IMR-90 (cell line): ENCODE measurements around the gene SEMA3G. TPM values are rescaled to one million over a fixed set of nuclear protein-coding genes. Genes with fewer than 3 reads are reported as not detected.

ENCODE experiments used
- ATAC-seq: fragments of 200-7000 bp; cut with Tn5 transposase; 2 replicates; pipeline ENCODE4 v1.9.1; 2020; ENCODE audit warnings: low read depth, mild to moderate bottlenecking, moderate library complexity
- BruUV-seq: library from RNA; stranded (reverse); fragments of 400-500 nt; replicated peaks from 2 replicates; lab custom pipeline; 2021; lab: Mats Ljungman, UMichigan
- CTCF ChIA-PET: fragments of 300-600 bp; formaldehyde crosslinking; extraction: SDS; loops from one replicate; lab custom pipeline; 2021; ENCODE audit warnings: antibody characterized with exemption; lab: Yijun Ruan, JAX
- POLR2A ChIA-PET: fragments of 300-600 bp; sonication (Branson Sonifier 250); formaldehyde crosslinking; loops from one replicate; lab custom pipeline; 2022; ENCODE audit warnings: antibody characterized with exemption; ENCODE audit not compliant: unreplicated experiment; lab: Charles Lee
- DNase-seq: peaks from one replicate; pipeline ENCODE4 v3.0.0; 2013
- H2AFZ ChIP-seq: replicated peaks from 2 replicates; pipeline ENCODE3; 2013; ENCODE audit warnings: low read length, mild to moderate bottlenecking; ENCODE audit not compliant: poor library complexity
- H2AK5ac ChIP-seq: 2 replicates; pipeline ENCODE4 v1.6.1; 2013; ENCODE audit warnings: low read depth, low read length, inconsistent platforms
- H2AK9ac ChIP-seq: replicated peaks from 2 replicates; pipeline ENCODE3; 2013; ENCODE audit warnings: mild to moderate bottlenecking, low read depth, low read length, moderate library complexity; ENCODE audit not compliant: poor library complexity
- H2BK120ac ChIP-seq: 2 replicates; pipeline ENCODE4 v1.6.1; 2013; ENCODE audit warnings: low read depth, low read length, inconsistent platforms
- H2BK15ac ChIP-seq: 3 replicates; pipeline ENCODE4 v1.6.1; 2013; ENCODE audit warnings: low read depth, low read length, inconsistent platforms
- H2BK20ac ChIP-seq: 2 replicates; pipeline ENCODE4 v1.6.1; 2013; ENCODE audit warnings: low read depth, mild to moderate bottlenecking, inconsistent platforms, low read length, moderate library complexity
- H2BK5ac ChIP-seq: 2 replicates; pipeline ENCODE4 v1.6.1; 2013; ENCODE audit warnings: mild to moderate bottlenecking, low read depth, low read length, inconsistent platforms; ENCODE audit not compliant: poor library complexity, severe bottlenecking
- H3K14ac ChIP-seq: replicated peaks from 2 replicates; pipeline ENCODE4 v1.6.1; 2013; ENCODE audit warnings: low read depth, low read length, inconsistent platforms
- H3K18ac ChIP-seq: 2 replicates; pipeline ENCODE4 v1.6.1; 2013; ENCODE audit warnings: low read depth, low read length, control low read depth
- H3K23ac ChIP-seq: 2 replicates; pipeline ENCODE4 v1.6.1; 2013; ENCODE audit warnings: low read depth, low read length, inconsistent platforms
- H3K27ac ChIP-seq: 2 replicates; pipeline ENCODE4 v1.5.1; 2013; ENCODE audit warnings: mild to moderate bottlenecking, control low read depth, low read length; ENCODE audit not compliant: insufficient read depth
- H3K27me3 ChIP-seq: 2 replicates; pipeline ENCODE4 v1.6.1; 2013; ENCODE audit warnings: low read length; ENCODE audit not compliant: control insufficient read depth, insufficient read depth
- H3K36me3 ChIP-seq: 2 replicates; pipeline ENCODE4 v1.6.1; 2013; ENCODE audit warnings: low read length, mixed read lengths; ENCODE audit not compliant: control insufficient read depth, insufficient read depth
- H3K4ac ChIP-seq: 2 replicates; pipeline ENCODE4 v1.6.1; 2013; ENCODE audit warnings: low read depth, low read length, inconsistent platforms
- H3K4me1 ChIP-seq: 2 replicates; pipeline ENCODE4 v1.6.1; 2013; ENCODE audit warnings: low read length, mixed read lengths; ENCODE audit not compliant: control insufficient read depth, insufficient read depth
- H3K4me2 ChIP-seq: 2 replicates; pipeline ENCODE4 v1.6.1; 2013; ENCODE audit warnings: low read depth, mild to moderate bottlenecking, control low read depth, low read length, moderate library complexity
- H3K4me3 ChIP-seq: 2 replicates; pipeline ENCODE4 v1.5.1; 2013; ENCODE audit warnings: low read depth, mild to moderate bottlenecking, control low read depth, low read length, moderate library complexity; ENCODE audit not compliant: insufficient read depth
- H3K56ac ChIP-seq: 2 replicates; pipeline ENCODE4 v1.6.1; 2013; ENCODE audit warnings: low read length, inconsistent platforms; ENCODE audit not compliant: insufficient read depth; ENCODE audit errors: extremely low read depth
- H3K79me1 ChIP-seq, 2 experiments: 2 replicates each; pipeline ENCODE4 v1.6.1; 2013; ENCODE audit warnings: low read length in 2 of 2, inconsistent platforms in 1 of 2, low read depth in 1 of 2
- H3K9ac ChIP-seq: 2 replicates; pipeline ENCODE4 v1.6.1; 2013; ENCODE audit warnings: low read depth, low read length, control low read depth
- H3K9me1 ChIP-seq: 2 replicates; pipeline ENCODE4 v1.6.1; 2013; ENCODE audit warnings: low read length, inconsistent platforms; ENCODE audit not compliant: insufficient read depth
- H3K9me3 ChIP-seq: 2 replicates; pipeline ENCODE4 v1.6.1; 2013; ENCODE audit warnings: low read length; ENCODE audit not compliant: control insufficient read depth, insufficient read depth
- H4K20me1 ChIP-seq: 2 replicates; pipeline ENCODE4 v1.6.1; 2013; ENCODE audit warnings: low read length, inconsistent platforms; ENCODE audit not compliant: insufficient read depth
- H4K5ac ChIP-seq: 2 replicates; pipeline ENCODE4 v1.6.1; 2013; ENCODE audit warnings: mild to moderate bottlenecking, low read depth, low read length, control low read depth
- H4K8ac ChIP-seq, 2 experiments: 2 replicates each; pipeline ENCODE4 v1.6.1; 2013; ENCODE audit warnings: low read depth in 2 of 2, low read length in 2 of 2, control low read depth in 1 of 2, inconsistent platforms in 1 of 2
- H4K91ac ChIP-seq: 2 replicates; pipeline ENCODE4 v1.6.1; 2013; ENCODE audit warnings: low read depth, low read length, inconsistent platforms; ENCODE audit not compliant: insufficient read depth
- FOS ChIP-seq: fragments of 150-350 bp; IDR thresholded peaks from 2 replicates; pipeline ENCODE4 v1.6.1; 2016; ENCODE audit warnings: low read depth, low read length
- WGBS, 2 experiments: methylation state at CpG; one replicate each; pipeline versions ENCODE4 v1.1.5 to v1.1.7; 2013; ENCODE audit warnings: missing lambda C conversion rate in 2 of 2; ENCODE audit not compliant: insufficient read length in 1 of 2; ENCODE audit errors: extremely low coverage in 2 of 2; 5-methylcytosine and 5-hydroxymethylcytosine counted together
- dilution Hi-C: fragments of 300-500 bp; cut with HindIII; formaldehyde crosslinking; loops from one replicate; pipeline ENCODE4 v1.14.3; 2018; ENCODE audit warnings: low sequenced_read_pairs; ENCODE audit not compliant: unreplicated experiment
- in situ Hi-C: fragments of 300-500 bp; cut with MboI; formaldehyde crosslinking; loops from 3 replicates; pipeline ENCODE4 v1.14.3; 2019; ENCODE audit warnings: low sequenced_read_pairs, inconsistent platforms, mixed read lengths
- intact Hi-C: fragments of 100-400 bp; cut with micrococcal nuclease; formaldehyde crosslinking; loops from 2 replicates; pipeline ENCODE4 v1.10.0; 2022
- polyA plus RNA-seq, 3 experiments: library from polyadenylated mRNA; depleted of rRNA; stranded (reverse); fragments of >200 nt; gene quantifications; 2 replicates each; pipeline ENCODE4 v1.2.3, GENCODE V29; 2012; ENCODE audit warnings: low replicate concordance in 1 of 3
- total RNA-seq: library from RNA; depleted of rRNA; stranded (reverse); fragments of >200 nt; gene quantifications from 2 replicates; pipeline ENCODE4 v1.2.3, GENCODE V29; 2012

Gene SEMA3G
- total and polyA plus RNA-seq, 2 of the 4 experiments (the other 2 are of a cell fraction) = 0.07 TPM; not detected in 1

DNA sequence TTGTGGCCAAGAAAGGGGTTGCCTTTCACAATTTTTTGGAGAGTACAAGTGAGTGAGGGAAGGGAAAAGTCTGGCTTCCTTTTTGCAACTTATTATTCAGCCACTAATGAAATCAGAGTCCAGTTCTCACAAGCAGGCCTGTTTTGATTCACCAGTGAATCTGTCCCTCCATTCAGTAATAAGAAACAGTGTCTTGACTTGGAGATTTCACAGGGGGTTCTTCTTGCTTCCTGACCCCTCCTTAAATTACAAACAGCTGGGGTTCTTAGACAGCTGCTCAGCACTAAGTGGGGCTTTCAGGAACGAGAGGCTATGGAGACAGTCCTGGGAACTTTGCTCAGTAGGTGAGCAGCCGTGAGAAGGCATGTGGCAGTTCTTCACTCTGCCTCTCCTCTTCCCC lies 24.5 kb downstream of the SEMA3G start:
- no peak for DNase-seq
- in situ Hi-C loops (no loop called here), dilution Hi-C loops (no loop called here), intact Hi-C loops (no loop called here)
- 64% methylated on average over 2 of the region's 2 CpGs; no CpG with 5 or more reads in 1 of the 2 experiments for WGBS, 2 experiments
- CTCF ChIA-PET = interaction anchor here (0.5 kb wide), 1 partner anchor 9 kb away, joined by 5 read pairs; no protein-coding TSS in a partner anchor
- no peak overlapping the region for H3K4ac ChIP-seq
- H3K4me3 ChIP-seq = no peak overlapping the region
- TF ChIP-seq FOS = no peak
- H3K36me3 ChIP-seq = no peaks in the 10 kb centered on the region
- no peak overlapping the region for H2BK5ac ChIP-seq
- no peak overlapping the region for H4K5ac ChIP-seq
- H3K18ac ChIP-seq = no peak overlapping the region
- no peaks in the 10 kb centered on the region for H3K4me1 ChIP-seq
- H3K27ac ChIP-seq = no peak overlapping the region
- H3K9ac ChIP-seq = no peak overlapping the region
- H3K23ac ChIP-seq = no peak overlapping the region
- H3K9me3 ChIP-seq = no peaks in the 10 kb centered on the region
- no peaks in the 10 kb centered on the region for H3K79me1 ChIP-seq
- 0 out of 2 replicates have a peak, but pooled peaks cover 2% of the 10 kb centered on the region for H3K27me3 ChIP-seq
- H3K56ac ChIP-seq = no peak overlapping the region
- no peak overlapping the region for H2AK9ac ChIP-seq
- ATAC-seq = no peak
- no peak overlapping the region for H4K8ac ChIP-seq
- no peak overlapping the region for H2BK15ac ChIP-seq
- no peak overlapping the region for H2BK120ac ChIP-seq
- no peak overlapping the region for H4K91ac ChIP-seq
- H3K4me2 ChIP-seq = no peak overlapping the region
- H2AFZ ChIP-seq = no peak overlapping the region
- no TSS peak for BruUV-seq
- no peaks in the 10 kb centered on the region for H3K9me1 ChIP-seq
- POLR2A ChIA-PET = no interaction called here
- H3K14ac ChIP-seq = no peak overlapping the region
- H2AK5ac ChIP-seq = no peak overlapping the region
- H4K20me1 ChIP-seq = no peaks in the 10 kb centered on the region
- no peak overlapping the region for H2BK20ac ChIP-seq
